Astrocyte of the cerebellum (primary cell): Measurements from ENCODE around the gene TMEM61.
"Not testable (repeated sequence)": the region's sequence is repeated elsewhere in the genome, so short reads cannot be mapped to it uniquely, and the experiment has no call there.

Experiments
- DNase-seq: peaks from one replicate; pipeline ENCODE4 v3.0.0-alpha.2; 2011; ENCODE audit warnings: low read depth
- H3K4me3 ChIP-seq: 2 replicates; pipeline ENCODE4 v1.5.1; 2011; ENCODE audit warnings: mild to moderate bottlenecking, low read depth, low read length, moderate library complexity
- in situ Hi-C: cut with HindIII; loops from 2 replicates; pipeline ENCODE4 v1.10.0; 2017; ENCODE audit warnings: low sequenced_read_pairs
- TF ChIP-seq, protein P1 (sequence below): IDR thresholded peaks from 2 replicates; pipeline ENCODE4 v1.5.1; 2012; ENCODE audit warnings: low read length, low read depth, moderate library complexity, mild to moderate bottlenecking; ENCODE audit errors: missing control alignments

TMEM61 gene

GRCh38 chr1:54980528-54981241 lies at the start of gene TMEM61:
Gene TMEM61 (plus strand): TSS chr1:54980628. CDS start chr1:54981066, 438 bp downstream.
- TF ChIP-seq, protein P1, sequence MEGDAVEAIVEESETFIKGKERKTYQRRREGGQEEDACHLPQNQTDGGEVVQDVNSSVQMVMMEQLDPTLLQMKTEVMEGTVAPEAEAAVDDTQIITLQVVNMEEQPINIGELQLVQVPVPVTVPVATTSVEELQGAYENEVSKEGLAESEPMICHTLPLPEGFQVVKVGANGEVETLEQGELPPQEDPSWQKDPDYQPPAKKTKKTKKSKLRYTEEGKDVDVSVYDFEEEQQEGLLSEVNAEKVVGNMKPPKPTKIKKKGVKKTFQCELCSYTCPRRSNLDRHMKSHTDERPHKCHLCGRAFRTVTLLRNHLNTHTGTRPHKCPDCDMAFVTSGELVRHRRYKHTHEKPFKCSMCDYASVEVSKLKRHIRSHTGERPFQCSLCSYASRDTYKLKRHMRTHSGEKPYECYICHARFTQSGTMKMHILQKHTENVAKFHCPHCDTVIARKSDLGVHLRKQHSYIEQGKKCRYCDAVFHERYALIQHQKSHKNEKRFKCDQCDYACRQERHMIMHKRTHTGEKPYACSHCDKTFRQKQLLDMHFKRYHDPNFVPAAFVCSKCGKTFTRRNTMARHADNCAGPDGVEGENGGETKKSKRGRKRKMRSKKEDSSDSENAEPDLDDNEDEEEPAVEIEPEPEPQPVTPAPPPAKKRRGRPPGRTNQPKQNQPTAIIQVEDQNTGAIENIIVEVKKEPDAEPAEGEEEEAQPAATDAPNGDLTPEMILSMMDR: no peak
- DNase-seq: no peak
- H3K4me3 ChIP-seq: peak within 1 kb of the TSS; percentile 37
- in situ Hi-C loops: no loop called here

GRCh38 chr1:54931275-54931840 lies 49.1 kb upstream of the TMEM61 start:
- in situ Hi-C loops: no loop called here

DNA sequence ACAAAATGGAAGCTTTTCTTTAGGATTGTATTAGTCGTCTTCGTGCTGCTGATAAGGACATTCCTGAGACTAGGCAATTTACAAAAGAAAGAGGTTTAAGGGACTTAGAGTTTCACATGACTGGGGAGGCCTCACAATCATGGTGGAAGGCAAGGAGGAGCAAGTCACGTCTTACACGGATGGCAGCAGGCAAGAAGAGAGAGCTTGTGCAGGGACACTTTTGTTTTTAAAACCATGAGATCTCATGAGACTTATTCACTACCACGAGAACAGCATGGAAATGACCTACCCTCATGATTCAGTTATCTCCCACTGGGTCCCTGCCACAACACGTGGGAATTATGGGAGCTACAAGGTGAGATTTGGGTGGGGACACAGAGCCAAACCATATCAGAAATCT lies 46.3 kb upstream of the TMEM61 start:
- H3K4me3 ChIP-seq, DNase-seq, in situ Hi-C loops: not testable (repeated sequence)

More at GRCh38 chr1:54931275-54931840, 49.1 kb upstream of the TMEM61 start:
- DNase-seq: no peak
- no peak overlapping the region for H3K4me3 ChIP-seq
- TF ChIP-seq, protein P1: no peak

GRCh38 chr1:54934869-54935268 lies 45.6 kb upstream of the TMEM61 start:
- in situ Hi-C loops: no loop called here
- TF ChIP-seq, protein P1: no peak
- H3K4me3 ChIP-seq: no peak overlapping the region
- peak; percentile 85 for DNase-seq

GRCh38 chr1:54936791-54937190 lies 43.6 kb upstream of the TMEM61 start:
- H3K4me3 ChIP-seq: no peak overlapping the region
- TF ChIP-seq, protein P1: no peak
- in situ Hi-C loops: no loop called here
- no peak for DNase-seq

- peak; percentile 40 for DNase-seq
- in situ Hi-C loops: no loop called here
- H3K4me3 ChIP-seq: no peak overlapping the region
- TF ChIP-seq, protein P1: no peak
Observed at GRCh38 chr1:54937469-54937868, 43.0 kb upstream of the TMEM61 start.

GRCh38 chr1:54938955-54939354 lies 41.5 kb upstream of the TMEM61 start:
- in situ Hi-C loops, DNase-seq, H3K4me3 ChIP-seq: not testable (repeated sequence)
